Type B pancreatic cell (in vitro differentiated cells): Measurements from ENCODE around the gene PEF1. TPM values are rescaled to one million over a fixed set of nuclear protein-coding genes. Genes with fewer than 3 reads are reported as not detected.

Experiments
- DNase-seq: peaks from one replicate; pipeline ENCODE4 v3.0.0; 2021; ENCODE audit warnings: mixed read lengths; ENCODE audit not compliant: unreplicated experiment; ENCODE audit errors: extremely low spot score
- H3K27ac Mint-ChIP-seq: 2 replicates; pipeline ENCODE4 v1.8.0; 2021; ENCODE audit warnings: mild to moderate bottlenecking, mixed read lengths
- H3K27me3 Mint-ChIP-seq: 2 replicates; pipeline ENCODE4 v1.8.0; 2021; ENCODE audit warnings: mixed read lengths
- H3K36me3 Mint-ChIP-seq: 2 replicates; pipeline ENCODE4 v1.8.0; 2021; ENCODE audit warnings: mixed read lengths
- H3K4me1 Mint-ChIP-seq: one replicate; pipeline ENCODE4 v1.8.0; 2021; ENCODE audit warnings: mixed read lengths; ENCODE audit not compliant: unreplicated experiment
- H3K4me3 Mint-ChIP-seq: 2 replicates; pipeline ENCODE4 v1.8.0; 2021; ENCODE audit warnings: mild to moderate bottlenecking, mixed read lengths
- H3K9me3 Mint-ChIP-seq: 2 replicates; pipeline ENCODE4 v1.8.0; 2021; ENCODE audit warnings: mixed read lengths
- CTCF ChIP-seq: fragments of 200-600 bp; sonication (generic); conservative IDR thresholded peaks from 2 replicates; pipeline ENCODE4 v1.5.0; 2021; ENCODE audit warnings: antibody characterized with exemption, mild to moderate bottlenecking
- total RNA-seq: library from RNA; stranded (reverse); gene quantifications from 2 replicates; pipeline ENCODE4 v1.2.1, GENCODE V29; 2021; ENCODE audit warnings: low replicate concordance

The PEF1 gene
- total RNA-seq, 1 donor from 2014 or later = 45.2 TPM

- Mint-ChIP-seq H3K9me3 (no peaks in the 10 kb centered on the region), H3K36me3 (no peaks in the 10 kb centered on the region), H3K4me3 (peak overlapping the region; percentile 3), H3K4me1 (peaks cover 19% of the 10 kb centered on the region), H3K27me3 (peaks cover 2% of the 10 kb centered on the region), H3K27ac (no peak overlapping the region)
- DNase-seq = peak; percentile 20
- no peak for TF ChIP-seq CTCF
Observed at GRCh38 chr1:31580891-31581603, 63.6 kb downstream of the PEF1 start.

GRCh38 chr1:31580513-31580870 lies 64.2 kb downstream of the PEF1 start:
- no peak for TF ChIP-seq CTCF
- H3K4me1 Mint-ChIP-seq = peaks cover 19% of the 10 kb centered on the region
- H3K27me3 Mint-ChIP-seq = peaks cover 3% of the 10 kb centered on the region
- no peaks in the 10 kb centered on the region for H3K9me3 Mint-ChIP-seq
- DNase-seq = no peak
- H3K27ac Mint-ChIP-seq = no peak overlapping the region
- H3K36me3 Mint-ChIP-seq = no peaks in the 10 kb centered on the region
- H3K4me3 Mint-ChIP-seq = peak overlapping the region; percentile 3

Other genes starting within 250 kb of the PEF1 start
- gene SERINC2, start 231.7 kb downstream of the PEF1 start, total RNA-seq = 77.7 and 118 TPM in 2 replicates
- gene TINAGL1, start 68.4 kb downstream of the PEF1 start, total RNA-seq = 27.2 and 30.0 TPM in 2 replicates
- not detected in 2 replicates for gene HCRTR1, start 27.2 kb downstream of the PEF1 start, total RNA-seq
- 4.6 and 53.5 TPM in 2 replicates for gene COL16A1, start 59.1 kb upstream of the PEF1 start, total RNA-seq
- 3.2 and 14.2 TPM in 2 replicates for gene ADGRB2, start 119.5 kb upstream of the PEF1 start, total RNA-seq
- gene SPOCD1, start 171.1 kb upstream of the PEF1 start, total RNA-seq = 0.52 and 1.1 TPM in 2 replicates